K562 (cell line): ENCODE results near the gene CARS2. TPM values are rescaled to one million over a fixed set of nuclear protein-coding genes. Genes with fewer than 3 reads are reported as not detected.

ENCODE experiments used
- ATAC-seq: fragments of 200-7000 bp; cut with Tn5 transposase; 3 replicates; pipeline ENCODE4 v1.9.1; 2020; ENCODE audit warnings: moderate library complexity
- BruUV-seq: library from RNA; stranded (reverse); fragments of 400-500 nt; replicated peaks from 2 replicates; lab custom pipeline; 2021; lab: Mats Ljungman, UMichigan
- CTCF ChIA-PET: fragments of 300-600 bp; formaldehyde crosslinking; extraction: SDS; loops from one replicate; lab custom pipeline; 2021; ENCODE audit warnings: low intra/inter-chr PET ratio; lab: Yijun Ruan, JAX
- POLR2A ChIA-PET: fragments of 300-600, 350-650 bp; sonication (Branson Sonifier 250); formaldehyde crosslinking; extraction: SDS; loops from one replicate; lab custom pipeline; 2021; ENCODE audit warnings: antibody characterized with exemption, inconsistent platforms; lab: Yijun Ruan, JAX
- DNase-seq, 4 experiments: peaks; one replicate each; pipeline versions ENCODE4 v3.0.0 to v3.0.0-alpha.2; 2011 to 2018; ENCODE audit warnings: low spot score in 3 of 4, mixed read lengths in 3 of 4; ENCODE audit errors: extremely low read depth in 1 of 4
- FAIRE-seq: peaks from 2 replicates; lab custom pipeline; 2011; peaks lifted over from hg19 to GRCh38; lab: Jason Lieb, UNC
- H2AFZ ChIP-seq: 2 replicates; pipeline ENCODE4 v1.6.0; 2011; ENCODE audit warnings: low read depth, low read length, control low read depth, inconsistent platforms
- H3K27ac ChIP-seq: fragments of 200-600 bp; 3 replicates; pipeline ENCODE4 v1.8.0; 2011; ENCODE audit warnings: low read depth, mild to moderate bottlenecking, control low read depth, inconsistent platforms, low read length, moderate library complexity, mixed read lengths; ENCODE audit errors: extremely low read depth
- H3K27me3 ChIP-seq, 2 experiments: fragments of 300-600 bp in 1 of 2; 2 replicates in 1 of 2; 3 replicates in 1 of 2; pipeline versions ENCODE4 v1.6.0 to v1.8.0; 2011; ENCODE audit warnings: inconsistent platforms in 2 of 2, low read length in 2 of 2, mild to moderate bottlenecking in 1 of 2, mixed read lengths in 1 of 2, moderate library complexity in 1 of 2; ENCODE audit not compliant: control insufficient read depth in 2 of 2, insufficient read depth in 2 of 2
- H3K36me3 ChIP-seq: fragments of 300-600 bp; 3 replicates; pipeline ENCODE4 v1.8.0; 2011; ENCODE audit warnings: mild to moderate bottlenecking, low read length, inconsistent platforms; ENCODE audit not compliant: control insufficient read depth, insufficient read depth
- H3K4me1 ChIP-seq, 2 experiments: fragments of 200-600 bp in 1 of 2; replicated peaks in 1 of 2; 2 replicates in 1 of 2; 3 replicates in 1 of 2; pipeline versions ENCODE4 v1.5.1 to v1.8.0; 2011; ENCODE audit warnings: inconsistent platforms in 2 of 2, low read length in 2 of 2, mild to moderate bottlenecking in 1 of 2, mixed read lengths in 1 of 2, moderate library complexity in 1 of 2; ENCODE audit not compliant: control insufficient read depth in 2 of 2, insufficient read depth in 2 of 2
- H3K4me2 ChIP-seq: 2 replicates; pipeline ENCODE4 v1.6.1; 2011; ENCODE audit warnings: low read length, control low read depth, inconsistent platforms, mixed read lengths; ENCODE audit not compliant: insufficient read depth
- H3K4me3 ChIP-seq: fragments of 200-600 bp; sonication (generic), shearing (Covaris generic); 2 replicates; pipeline ENCODE4 v1.5.1; 2016; ENCODE audit warnings: control low read depth, inconsistent platforms
- H3K79me2 ChIP-seq: fragments of 200-600 bp; 3 replicates; pipeline ENCODE4 v1.8.0; 2011; ENCODE audit warnings: low read length, inconsistent platforms; ENCODE audit not compliant: control insufficient read depth, insufficient read depth
- H3K9ac ChIP-seq, 2 experiments: 2 replicates each; pipeline versions ENCODE4 v1.6.0 to v1.6.1; 2011; ENCODE audit warnings: low read depth in 2 of 2, low read length in 2 of 2, control low read depth in 1 of 2, inconsistent platforms in 1 of 2, mild to moderate bottlenecking in 1 of 2, mixed read lengths in 1 of 2; ENCODE audit not compliant: insufficient read depth in 1 of 2
- H3K9me1 ChIP-seq: one replicate; pipeline ENCODE4 v1.6.0; 2011; ENCODE audit warnings: inconsistent platforms, mild to moderate bottlenecking, low read length, moderate library complexity; ENCODE audit not compliant: control insufficient read depth, insufficient read depth
- H3K9me3 ChIP-seq: replicated peaks from 2 replicates; pipeline ENCODE4 v1.5.1; 2011; ENCODE audit warnings: low read depth, low read length, inconsistent platforms; ENCODE audit not compliant: control insufficient read depth, insufficient read depth
- H4K20me1 ChIP-seq: replicated peaks from 2 replicates; pipeline ENCODE4 v1.6.1; 2011; ENCODE audit warnings: low read length, inconsistent platforms, mixed read lengths; ENCODE audit not compliant: control insufficient read depth, insufficient read depth
- ELF1 ChIP-seq: fragments of 200-800 bp; sonication (Bioruptor generic); IDR thresholded peaks from 2 replicates; pipeline ENCODE4 v1.6.1; 2016; ENCODE audit warnings: missing genetic modification characterization, missing compliant biosample characterization
- EP300 ChIP-seq: IDR thresholded peaks from 2 replicates; pipeline ENCODE4 v1.6.1; 2012; ENCODE audit warnings: low read length, improper control_type of control experiment
- EP400 ChIP-seq: fragments of 450-650 bp; IDR thresholded peaks from 2 replicates; pipeline ENCODE4 v1.6.1; 2017; ENCODE audit warnings: antibody characterized with exemption, mild to moderate bottlenecking, moderate library complexity
- NR2C1 ChIP-seq, 2 experiments: fragments of 450-650 bp; IDR thresholded peaks; 2 replicates each; pipeline ENCODE4 v1.6.1; 2017; ENCODE audit warnings: mild to moderate bottlenecking in 2 of 2, antibody characterized with exemption in 1 of 2, inconsistent platforms in 1 of 2, missing compliant biosample characterization in 1 of 2, missing genetic modification characterization in 1 of 2
- NR2F6 ChIP-seq: fragments of 450-650 bp; formaldehyde crosslinking; IDR thresholded peaks from 2 replicates; pipeline ENCODE4 v1.4.0; 2020; ENCODE audit warnings: mild to moderate bottlenecking
- POLR2AphosphoS2 ChIP-seq: IDR thresholded peaks from 2 replicates; pipeline ENCODE4 v1.6.1; 2012; ENCODE audit warnings: low read length, improper control_type of control experiment
- RBM39 ChIP-seq: fragments of 200-400 bp; formaldehyde crosslinking; optimal IDR thresholded peaks from 2 replicates; pipeline ENCODE3; 2018; ENCODE audit warnings: low read depth, low read length
- SRSF7 ChIP-seq: fragments of 200-400 bp; formaldehyde crosslinking; optimal IDR thresholded peaks from 2 replicates; pipeline ENCODE3; 2017; ENCODE audit warnings: mild to moderate bottlenecking, low read depth, low read length
- ZBED1 ChIP-seq: IDR thresholded peaks from 2 replicates; pipeline ENCODE4 v1.6.1; 2014
- ZNF324 ChIP-seq: fragments of 250-450 bp; sonication (Bioruptor Pico); IDR thresholded peaks from 2 replicates; pipeline ENCODE4 v1.4.0; 2020; ENCODE audit warnings: mild to moderate bottlenecking
- ZNF41 ChIP-seq: fragments of 250-450 bp; sonication (Bioruptor Pico); conservative IDR thresholded peaks from 2 replicates; pipeline ENCODE4 v1.4.0; 2020; ENCODE audit warnings: mild to moderate bottlenecking
- ZNF696 ChIP-seq: fragments of 250-450 bp; sonication (Bioruptor Pico); conservative IDR thresholded peaks from 2 replicates; pipeline ENCODE4 v1.4.0; 2020; ENCODE audit warnings: mild to moderate bottlenecking, moderate library complexity
- whole genome bisulfite sequencing: fragments of 100-300 bp; shearing (Covaris generic); methylation state at CpG from one replicate; pipeline ENCODE4 v1.1.6; 2016; ENCODE audit warnings: low coverage, mixed read lengths; ENCODE audit not compliant: insufficient coverage; ENCODE audit errors: missing lambda C conversion rate; 5-methylcytosine and 5-hydroxymethylcytosine counted together
- in situ Hi-C: fragments of 300-500 bp; cut with MboI; formaldehyde crosslinking; loops from 4 replicates; pipeline ENCODE4 v1.15.0; 2018; ENCODE audit warnings: inconsistent platforms, mixed read lengths
- intact Hi-C: fragments of 100-400 bp; cut with micrococcal nuclease; formaldehyde crosslinking; loops from 2 replicates; pipeline ENCODE4 v1.14.2; 2022
- polyA plus RNA-seq, 8 experiments: library from polyadenylated mRNA; depleted of rRNA in 4 of 8; stranded (reverse) in 5 of 8; unstranded in 3 of 8; fragments of >200 nt; fragmentation: Nextera tagmentation in 2 of 8; fragmentation: Illumina TruSeq in 1 of 8; extraction: Ambion mirVana in 2 of 8; extraction: Trizol in 1 of 8; gene quantifications; 2 replicates each; pipeline versions ENCODE4 v1.2.1 to v1.2.3, GENCODE V29; 2011 to 2014; ENCODE audit warnings: inconsistent platforms in 1 of 8, missing spikeins in 1 of 8
- total RNA-seq, 7 experiments: library from RNA; depleted of rRNA in 6 of 7; stranded (reverse); fragments of >200 nt in 6 of 7; fragmentation: Illumina TruSeq in 2 of 7; extraction: Trizol in 2 of 7; gene quantifications; 2 replicates each; pipeline versions ENCODE4 v1.2.1 to v1.2.3, GENCODE V29; 2011 to 2021; ENCODE audit warnings: low replicate concordance in 1 of 7
- TF ChIP-seq, protein P1 (sequence below): fragments of 200-800 bp; sonication (Bioruptor generic); IDR thresholded peaks from 2 replicates; pipeline ENCODE4 v1.6.1; 2016; ENCODE audit warnings: missing genetic modification characterization, missing compliant biosample characterization
- TF ChIP-seq, protein P2 (sequence below), 2 experiments: IDR thresholded peaks in 1 of 2; conservative IDR thresholded peaks in 1 of 2; 2 replicates each; pipeline ENCODE4 v1.6.1; 2016; ENCODE audit warnings: low read depth in 2 of 2, mild to moderate bottlenecking in 1 of 2, missing compliant biosample characterization in 1 of 2, missing genetic modification characterization in 1 of 2, moderate library complexity in 1 of 2

CARS2 gene
- total and polyA plus RNA-seq, 9 of the 15 experiments (the other 6 are each of a cell fraction or from before 2014, with no cell fraction given) = 1.7 to 37.4 (median 30.5) TPM

GRCh38 chr13:110626521-110626920 is 79.4 kb downstream of the CARS2 start (continued):
- TF ChIP-seq, protein P1, sequence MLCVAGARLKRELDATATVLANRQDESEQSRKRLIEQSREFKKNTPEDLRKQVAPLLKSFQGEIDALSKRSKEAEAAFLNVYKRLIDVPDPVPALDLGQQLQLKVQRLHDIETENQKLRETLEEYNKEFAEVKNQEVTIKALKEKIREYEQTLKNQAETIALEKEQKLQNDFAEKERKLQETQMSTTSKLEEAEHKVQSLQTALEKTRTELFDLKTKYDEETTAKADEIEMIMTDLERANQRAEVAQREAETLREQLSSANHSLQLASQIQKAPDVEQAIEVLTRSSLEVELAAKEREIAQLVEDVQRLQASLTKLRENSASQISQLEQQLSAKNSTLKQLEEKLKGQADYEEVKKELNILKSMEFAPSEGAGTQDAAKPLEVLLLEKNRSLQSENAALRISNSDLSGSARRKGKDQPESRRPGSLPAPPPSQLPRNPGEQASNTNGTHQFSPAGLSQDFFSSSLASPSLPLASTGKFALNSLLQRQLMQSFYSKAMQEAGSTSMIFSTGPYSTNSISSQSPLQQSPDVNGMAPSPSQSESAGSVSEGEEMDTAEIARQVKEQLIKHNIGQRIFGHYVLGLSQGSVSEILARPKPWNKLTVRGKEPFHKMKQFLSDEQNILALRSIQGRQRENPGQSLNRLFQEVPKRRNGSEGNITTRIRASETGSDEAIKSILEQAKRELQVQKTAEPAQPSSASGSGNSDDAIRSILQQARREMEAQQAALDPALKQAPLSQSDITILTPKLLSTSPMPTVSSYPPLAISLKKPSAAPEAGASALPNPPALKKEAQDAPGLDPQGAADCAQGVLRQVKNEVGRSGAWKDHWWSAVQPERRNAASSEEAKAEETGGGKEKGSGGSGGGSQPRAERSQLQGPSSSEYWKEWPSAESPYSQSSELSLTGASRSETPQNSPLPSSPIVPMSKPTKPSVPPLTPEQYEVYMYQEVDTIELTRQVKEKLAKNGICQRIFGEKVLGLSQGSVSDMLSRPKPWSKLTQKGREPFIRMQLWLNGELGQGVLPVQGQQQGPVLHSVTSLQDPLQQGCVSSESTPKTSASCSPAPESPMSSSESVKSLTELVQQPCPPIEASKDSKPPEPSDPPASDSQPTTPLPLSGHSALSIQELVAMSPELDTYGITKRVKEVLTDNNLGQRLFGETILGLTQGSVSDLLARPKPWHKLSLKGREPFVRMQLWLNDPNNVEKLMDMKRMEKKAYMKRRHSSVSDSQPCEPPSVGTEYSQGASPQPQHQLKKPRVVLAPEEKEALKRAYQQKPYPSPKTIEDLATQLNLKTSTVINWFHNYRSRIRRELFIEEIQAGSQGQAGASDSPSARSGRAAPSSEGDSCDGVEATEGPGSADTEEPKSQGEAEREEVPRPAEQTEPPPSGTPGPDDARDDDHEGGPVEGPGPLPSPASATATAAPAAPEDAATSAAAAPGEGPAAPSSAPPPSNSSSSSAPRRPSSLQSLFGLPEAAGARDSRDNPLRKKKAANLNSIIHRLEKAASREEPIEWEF (CRISPR knock-in tag) = no peak
- TF ChIP-seq, all 486 proteins: peak for 0

DNA sequence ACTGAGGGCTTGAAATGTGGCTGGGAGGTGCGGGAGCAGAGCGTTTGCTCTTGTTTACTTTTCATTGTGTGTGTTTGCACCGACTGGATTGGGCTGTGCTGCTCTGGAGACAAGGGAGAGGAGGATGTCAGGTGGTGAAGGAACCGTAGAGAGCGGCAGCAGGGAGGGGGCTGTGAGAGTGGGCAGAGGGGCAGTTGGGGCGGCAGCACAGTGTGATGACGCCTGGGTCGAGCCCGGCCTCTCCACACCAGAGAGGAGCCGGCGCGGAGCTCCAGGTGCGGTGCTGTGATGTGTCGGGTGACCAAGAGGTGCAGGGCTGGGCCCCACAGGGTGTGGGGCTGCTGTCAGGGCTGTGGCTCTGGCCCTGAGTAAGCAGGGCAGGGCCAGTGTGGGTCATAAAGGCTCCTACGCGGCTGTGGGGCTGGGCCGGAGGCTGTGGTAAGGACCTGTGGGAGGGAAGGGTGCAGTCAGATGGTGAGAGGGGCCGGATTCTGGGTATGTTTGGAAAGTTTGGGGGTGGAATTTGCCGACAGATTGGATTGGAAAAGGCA is 80.1 kb downstream of the CARS2 start:
- 88% methylated on average over 17 of the region's 19 CpGs for WGBS
- in situ Hi-C loops (no loop called here), intact Hi-C loops (no loop called here)
- ChIA-PET CTCF (no interaction called here), POLR2A (no interaction called here)
- Histone ChIP-seq H3K4me3 (no peak overlapping the region), H3K36me3 (peaks cover 42% of the 10 kb centered on the region; the same call in 2 of the 3 replicates), H3K9me1 (no peaks in the 10 kb centered on the region), H4K20me1 (peaks cover under 1% of the 10 kb centered on the region; the same call in 1 of the 2 replicates), H2AFZ (no peak overlapping the region), H3K79me2 (peaks cover 41% of the 10 kb centered on the region), H3K27ac (no peak overlapping the region), H3K4me2 (no peak overlapping the region), H3K4me1 (peaks cover 0 to 12% of the 10 kb centered on the region in 2 experiments; a peak in 1 of 5 replicates), H3K27me3 (no peaks in the 10 kb centered on the region), H3K9me3 (no peaks in the 10 kb centered on the region), H3K9ac (peak overlapping the region in 1 of 2 experiments; percentile 35; a peak in 2 of 4 replicates)
- no peak for ATAC-seq
- no peak for DNase-seq
- no TSS peak for BruUV-seq
- FAIRE-seq = no peak
- no peak for TF ChIP-seq EP300
- no peak for TF ChIP-seq POLR2AphosphoS2
- TF ChIP-seq EP400 = no peak
- TF ChIP-seq NR2C1 (IDR thresholded peaks at IDR 0.05) = no peak
- TF ChIP-seq NR2C1 (tag; IDR thresholded peaks at IDR 0.05) = no peak
- TF ChIP-seq ZNF324 (CRISPR knock-in tag) = no peak
- no peak for TF ChIP-seq ELF1 (tag)
- no peak for TF ChIP-seq ZBED1
- no peak for TF ChIP-seq RBM39
- TF ChIP-seq SRSF7 = no peak
- TF ChIP-seq ZNF41 (CRISPR knock-in tag) = no peak
- no peak for TF ChIP-seq NR2F6 (CRISPR knock-in tag)
- TF ChIP-seq, protein P2, sequence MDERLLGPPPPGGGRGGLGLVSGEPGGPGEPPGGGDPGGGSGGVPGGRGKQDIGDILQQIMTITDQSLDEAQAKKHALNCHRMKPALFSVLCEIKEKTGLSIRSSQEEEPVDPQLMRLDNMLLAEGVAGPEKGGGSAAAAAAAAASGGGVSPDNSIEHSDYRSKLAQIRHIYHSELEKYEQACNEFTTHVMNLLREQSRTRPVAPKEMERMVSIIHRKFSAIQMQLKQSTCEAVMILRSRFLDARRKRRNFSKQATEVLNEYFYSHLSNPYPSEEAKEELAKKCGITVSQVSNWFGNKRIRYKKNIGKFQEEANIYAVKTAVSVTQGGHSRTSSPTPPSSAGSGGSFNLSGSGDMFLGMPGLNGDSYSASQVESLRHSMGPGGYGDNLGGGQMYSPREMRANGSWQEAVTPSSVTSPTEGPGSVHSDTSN (CRISPR knock-in tag; IDR thresholded peaks at IDR 0.05; ENCODE audit: low read depth) = no peak
- TF ChIP-seq, protein P2 (tag; conservative IDR thresholded peaks at IDR 0.05; ENCODE audit: low read depth) = no peak
- TF ChIP-seq ZNF696 (CRISPR knock-in tag) = no peak
